NT2/D1 (cell line): ENCODE data around the gene TTBK2.

Experiments
- YY1 ChIP-seq: IDR thresholded peaks from 2 replicates; pipeline ENCODE4 v1.6.1; 2011; ENCODE audit not compliant: insufficient read length, insufficient read depth
- ZNF274 ChIP-seq: IDR thresholded peaks from 2 replicates; pipeline ENCODE4 v1.6.1; 2011; ENCODE audit warnings: mild to moderate bottlenecking, low read depth, low read length

- TF ChIP-seq YY1, result no peak
- no peak for TF ChIP-seq ZNF274
Measured at GRCh38 chr15:42707068-42707467, 213.5 kb downstream of the TTBK2 start.
